H1 (cell line): ENCODE measurements around the gene HOXC5. TPM values are rescaled to one million over a fixed set of nuclear protein-coding genes. Genes with fewer than 3 reads are reported as not detected.
A peak's percentile ranks its signal among the peaks of the same experiment; 100 is the strongest.

Experiments
- CTCF ChIA-PET: fragments of 300-600 bp; sonication (Branson Sonifier 250); formaldehyde crosslinking; loops from one replicate; lab custom pipeline; 2021; ENCODE audit not compliant: partially characterized antibody; lab: Charles Lee
- POLR2A ChIA-PET: fragments of 300-600 bp; sonication (Branson Sonifier 250); formaldehyde crosslinking; loops from one replicate; lab custom pipeline; 2021; ENCODE audit warnings: inconsistent platforms; ENCODE audit not compliant: partially characterized antibody; lab: Charles Lee
- DNase-seq, 2 experiments: peaks; one replicate each; pipeline versions ENCODE4 v3.0.0 to v3.0.0-alpha.2; 2010 to 2022; ENCODE audit warnings: low spot score in 2 of 2, low read depth in 1 of 2, mixed read lengths in 1 of 2
- FAIRE-seq: peaks from 2 replicates; lab custom pipeline; 2011; peaks lifted over from hg19 to GRCh38; lab: Jason Lieb, UNC
- H2AFZ ChIP-seq: 2 replicates; pipeline ENCODE4 v1.8.1; 2012; ENCODE audit warnings: low read length, inconsistent platforms
- H2AK5ac ChIP-seq: 2 replicates; pipeline ENCODE4 v1.6.1; 2013; ENCODE audit warnings: low read depth, low read length
- H2BK120ac ChIP-seq: replicated peaks from 2 replicates; pipeline ENCODE3; 2013; ENCODE audit warnings: low read depth, low read length, inconsistent platforms
- H2BK12ac ChIP-seq: 2 replicates; pipeline ENCODE4 v1.6.1; 2013; ENCODE audit warnings: low read depth, low read length
- H2BK15ac ChIP-seq: 2 replicates; pipeline ENCODE4 v1.6.1; 2013; ENCODE audit warnings: low read length
- H2BK20ac ChIP-seq: 2 replicates; pipeline ENCODE4 v1.6.1; 2013; ENCODE audit warnings: low read length
- H2BK5ac ChIP-seq: 2 replicates; pipeline ENCODE4 v1.6.1; 2013; ENCODE audit warnings: low read depth, low read length
- H3K14ac ChIP-seq: 2 replicates; pipeline ENCODE4 v1.6.1; 2013; ENCODE audit warnings: inconsistent platforms; ENCODE audit not compliant: insufficient read length
- H3K18ac ChIP-seq: 2 replicates; pipeline ENCODE4 v1.6.1; 2013; ENCODE audit warnings: low read length; ENCODE audit errors: extremely low read depth
- H3K23ac ChIP-seq: 2 replicates; pipeline ENCODE4 v1.6.1; 2013; ENCODE audit warnings: inconsistent platforms; ENCODE audit not compliant: insufficient read length
- H3K23me2 ChIP-seq: 2 replicates; pipeline ENCODE4 v1.6.1; 2013; ENCODE audit warnings: low read depth, low read length
- H3K27ac ChIP-seq: 2 replicates; pipeline ENCODE4 v1.6.1; 2011; ENCODE audit warnings: low read depth, low read length, inconsistent platforms
- H3K27me3 ChIP-seq, 4 experiments: replicated peaks in 1 of 4; 1 replicate in 1 of 4; 2 replicates in 3 of 4; pipeline versions ENCODE4 v1.6.1 to v1.8.1; 2011 to 2013; ENCODE audit warnings: low read length in 3 of 4, mild to moderate bottlenecking in 3 of 4, inconsistent platforms in 2 of 4, mixed read lengths in 2 of 4, moderate library complexity in 1 of 4; ENCODE audit not compliant: control insufficient read depth in 3 of 4, insufficient read depth in 3 of 4; ENCODE audit errors: extremely low read depth in 1 of 4
- H3K36me3 ChIP-seq, 4 experiments: 2 replicates each; pipeline versions ENCODE4 v1.6.1 to v1.8.1; 2011 to 2013; ENCODE audit warnings: mild to moderate bottlenecking in 4 of 4, low read length in 3 of 4, moderate library complexity in 2 of 4, control low read depth in 1 of 4, inconsistent platforms in 1 of 4; ENCODE audit not compliant: insufficient read depth in 4 of 4, control insufficient read depth in 2 of 4
- H3K4ac ChIP-seq: replicated peaks from 2 replicates; pipeline ENCODE3; 2013; ENCODE audit warnings: low read length, low read depth, mixed read lengths, inconsistent platforms; ENCODE audit not compliant: insufficient read length
- H3K4me1 ChIP-seq, 4 experiments: replicated peaks in 1 of 4; 1 replicate in 1 of 4; 2 replicates in 3 of 4; pipeline versions ENCODE4 v1.6.1 to v1.8.1; 2011 to 2013; ENCODE audit warnings: low read length in 3 of 4, inconsistent platforms in 2 of 4, mixed read lengths in 1 of 4; ENCODE audit not compliant: insufficient read depth in 4 of 4, control insufficient read depth in 3 of 4
- H3K4me2 ChIP-seq, 2 experiments: 2 replicates each; pipeline versions ENCODE4 v1.6.1 to v1.8.1; 2011 to 2013; ENCODE audit warnings: low read depth in 2 of 2, low read length in 2 of 2, control low read depth in 1 of 2, inconsistent platforms in 1 of 2, mild to moderate bottlenecking in 1 of 2; ENCODE audit not compliant: insufficient read depth in 1 of 2
- H3K4me3 ChIP-seq, 4 experiments: fragments of 200-600, 300-600 bp in 1 of 4; sonication (generic), shearing (Covaris generic), sonication (Bioruptor Twin) in 1 of 4; 2 replicates each; pipeline versions ENCODE4 v1.5.1 to v1.8.1; 2011 to 2016; ENCODE audit warnings: low read length in 4 of 4, low read depth in 3 of 4, control low read depth in 2 of 4, inconsistent platforms in 2 of 4, mild to moderate bottlenecking in 2 of 4, mixed read lengths in 1 of 4, moderate library complexity in 1 of 4; ENCODE audit not compliant: insufficient read depth in 2 of 4; ENCODE audit errors: extremely low read depth in 1 of 4
- H3K56ac ChIP-seq: replicated peaks from 2 replicates; pipeline ENCODE3; 2013; ENCODE audit warnings: low read depth, mild to moderate bottlenecking, mixed read lengths, low read length, inconsistent platforms; ENCODE audit not compliant: insufficient read length
- H3K79me1 ChIP-seq: 2 replicates; pipeline ENCODE4 v1.6.1; 2013; ENCODE audit warnings: low read depth, low read length, control low read depth
- H3K79me2 ChIP-seq, 2 experiments: 2 replicates each; pipeline versions ENCODE4 v1.6.1 to v1.8.1; 2012 to 2013; ENCODE audit warnings: low read length in 2 of 2, mild to moderate bottlenecking in 2 of 2, inconsistent platforms in 1 of 2; ENCODE audit not compliant: insufficient read depth in 2 of 2, control insufficient read depth in 1 of 2
- H3K9ac ChIP-seq, 4 experiments: replicated peaks in 1 of 4; 1 replicate in 1 of 4; 2 replicates in 3 of 4; pipeline versions ENCODE4 v1.6.1 to v1.8.1; 2011 to 2013; ENCODE audit warnings: low read depth in 3 of 4, low read length in 3 of 4, control low read depth in 2 of 4, mild to moderate bottlenecking in 2 of 4, moderate library complexity in 2 of 4, inconsistent platforms in 1 of 4; ENCODE audit errors: extremely low read depth in 1 of 4
- H3K9me3 ChIP-seq, 2 experiments: 2 replicates each; pipeline versions ENCODE4 v1.6.1 to v1.8.1; 2012 to 2013; ENCODE audit warnings: mild to moderate bottlenecking in 2 of 2, moderate library complexity in 2 of 2, control low read depth in 1 of 2, inconsistent platforms in 1 of 2, low read depth in 1 of 2, low read length in 1 of 2, mixed read lengths in 1 of 2; ENCODE audit not compliant: insufficient read depth in 2 of 2
- H4K20me1 ChIP-seq, 2 experiments: replicated peaks in 1 of 2; 2 replicates each; pipeline versions ENCODE3 to v1.8.1; 2011 to 2013; ENCODE audit warnings: inconsistent platforms in 2 of 2, low read length in 2 of 2, mild to moderate bottlenecking in 1 of 2; ENCODE audit not compliant: insufficient read depth in 2 of 2, control insufficient read depth in 1 of 2
- H4K5ac ChIP-seq: 2 replicates; pipeline ENCODE4 v1.6.1; 2013; ENCODE audit warnings: low read length, low read depth, mixed read lengths, inconsistent platforms; ENCODE audit not compliant: insufficient read length
- H4K8ac ChIP-seq: 2 replicates; pipeline ENCODE4 v1.8.0; 2013; ENCODE audit warnings: mild to moderate bottlenecking, moderate library complexity, low read length, inconsistent platforms; ENCODE audit not compliant: insufficient read depth; ENCODE audit errors: extremely low read depth
- H4K91ac ChIP-seq: replicated peaks from 2 replicates; pipeline ENCODE3; 2013; ENCODE audit warnings: low read length, mixed read lengths, inconsistent platforms; ENCODE audit not compliant: insufficient read length
- EZH2 ChIP-seq: fragments of 200-600 bp; sonication (generic); IDR thresholded peaks from 2 replicates; pipeline ENCODE4 v1.7.1; 2012; ENCODE audit warnings: low read depth, mild to moderate bottlenecking, moderate library complexity, low read length, inconsistent platforms; ENCODE audit not compliant: severe bottlenecking
- RNF2 ChIP-seq: fragments of 200-900, 300-1000 bp; sonication (generic); IDR thresholded peaks from 2 replicates; pipeline ENCODE4 v1.7.1; 2016; ENCODE audit warnings: borderline replicate concordance, low read depth, mild to moderate bottlenecking, antibody characterized with exemption, low read length; ENCODE audit not compliant: poor library complexity, severe bottlenecking; ENCODE audit errors: missing control alignments
- SIRT6 ChIP-seq: IDR thresholded peaks from one replicate; pipeline ENCODE4 v1.7.1; 2012; ENCODE audit warnings: low read length, inconsistent platforms
- SUZ12 ChIP-seq: fragments of 200-600 bp; sonication (generic); IDR thresholded peaks from 2 replicates; pipeline ENCODE4 v1.6.1; 2012; ENCODE audit warnings: mild to moderate bottlenecking, inconsistent platforms, low read length, moderate library complexity, mixed read lengths
- WGBS, 2 experiments: shearing (Covaris generic) in 1 of 2; methylation state at CpG; one replicate each; pipeline versions ENCODE4 v1.1.6 to v1.1.7; 2013 to 2015; ENCODE audit warnings: low lambda C conversion rate in 2 of 2, mixed read lengths in 2 of 2, inconsistent platforms in 1 of 2, low coverage in 1 of 2, missing lambda C conversion rate in 1 of 2; ENCODE audit not compliant: insufficient replicate concordance in 2 of 2, insufficient coverage in 1 of 2, insufficient read length in 1 of 2; ENCODE audit errors: extremely low coverage in 1 of 2, missing lambda C conversion rate in 1 of 2; 5-methylcytosine and 5-hydroxymethylcytosine counted together
- polyA plus RNA-seq, 7 experiments: library from polyadenylated mRNA; depleted of rRNA in 3 of 7; stranded (reverse) in 5 of 7; unstranded in 2 of 7; fragments of >200 nt in 5 of 7; fragments of 200-250 nt in 2 of 7; gene quantifications; 1 replicate in 5 of 7; 2 replicates in 1 of 7; 4 replicates in 1 of 7; pipeline versions ENCODE4 v1.2.1 to v1.2.3, GENCODE V29; 2011 to 2013; ENCODE audit warnings: missing spikeins in 2 of 7, mixed read lengths in 2 of 7
- total RNA-seq: library from RNA; stranded (reverse); fragmentation: NEBNext Ultra II Directional; extraction: Animal tissue kit (Norgen Biotek cat#: 25700); gene quantifications from 2 replicates; pipeline ENCODE4 v1.2.1, GENCODE V29; 2021

HOXC5 gene
- total and polyA plus RNA-seq, 2 of the 8 experiments (the other 6 are each of a cell fraction or from before 2014, with no cell fraction given) = not detected

GRCh38 chr12:54058128-54058768 lies 25.4 kb downstream of the HOXC5 start:
- H3K14ac ChIP-seq = no peak overlapping the region
- H2BK120ac ChIP-seq = no peak overlapping the region
- H3K56ac ChIP-seq = no peak overlapping the region
- no peak overlapping the region for H4K8ac ChIP-seq
- no peak for DNase-seq
- no peak overlapping the region for H4K91ac ChIP-seq
- no peaks in the 10 kb centered on the region for H3K79me2 ChIP-seq
- H2BK5ac ChIP-seq = no peak overlapping the region
- TF ChIP-seq RNF2 = peak; percentile 83
- TF ChIP-seq SUZ12 = peak; percentile 88; the same call in 1 of the 2 replicates
- TF ChIP-seq SIRT6 = no peak
- peak; percentile 81 for TF ChIP-seq EZH2
- H3K27ac ChIP-seq = no peak overlapping the region
- H3K36me3 ChIP-seq = no peaks in the 10 kb centered on the region; a peak in 1 of 8 replicates
- H2BK20ac ChIP-seq = no peak overlapping the region
- H3K9me3 ChIP-seq = no peaks in the 10 kb centered on the region
- H3K23ac ChIP-seq = no peak overlapping the region
- peak overlapping the region in 1 of 2 experiments; percentile 43; a peak in 2 of 4 replicates for H3K4me2 ChIP-seq
- H4K5ac ChIP-seq = no peak overlapping the region
- no peak overlapping the region for H2AK5ac ChIP-seq
- H3K18ac ChIP-seq = peak overlapping the region; percentile 48; the same call in 1 of the 2 replicates
- H3K9ac ChIP-seq = no peak overlapping the region
- peaks cover 3% of the 10 kb centered on the region for H3K23me2 ChIP-seq
- H3K4ac ChIP-seq = no peak overlapping the region
- 9% methylated on average over 14 of the region's 14 CpGs; no CpG with 5 or more reads in 1 of the 2 experiments for WGBS, 2 experiments
- no peaks in the 10 kb centered on the region for H3K79me1 ChIP-seq
- 0 out of 2 replicates have a peak overlapping the region, but pooled peaks have one; percentile 9 for H2BK12ac ChIP-seq
- ChIA-PET CTCF (interaction anchor here (1.0 to 2.8 kb wide), 7 partner anchors 26 to 143 kb away, joined by 3 to 18 read pairs (median 7); partner anchors contain the start of genes HOXC10, HOXC5 and HOXC9), POLR2A (interaction anchor here (0.8 kb wide), 1 partner anchor 17 kb away, joined by 5 read pairs; no protein-coding TSS in a partner anchor)
- 0 out of 2 replicates have a peak overlapping the region, but pooled peaks have one; percentile 29 for H2BK15ac ChIP-seq
- no peak overlapping the region for H3K4me3 ChIP-seq
- H3K27me3 ChIP-seq = peaks cover 89 to 100% (median 99%) of the 10 kb centered on the region in 4 experiments
- H4K20me1 ChIP-seq = peaks cover 1 to 6% of the 10 kb centered on the region in 2 experiments
- no peak overlapping the region for H2AFZ ChIP-seq
- FAIRE-seq = peak; percentile 48
- peaks cover 4 to 18% (median 10%) of the 10 kb centered on the region in 4 experiments for H3K4me1 ChIP-seq
